ENCODE results near the gene PAAF1.
"Not testable (repeated sequence)": the region's sequence is repeated elsewhere in the genome, so short reads cannot be mapped to it uniquely, and the experiment has no call there.

PAAF1 gene

DNA sequence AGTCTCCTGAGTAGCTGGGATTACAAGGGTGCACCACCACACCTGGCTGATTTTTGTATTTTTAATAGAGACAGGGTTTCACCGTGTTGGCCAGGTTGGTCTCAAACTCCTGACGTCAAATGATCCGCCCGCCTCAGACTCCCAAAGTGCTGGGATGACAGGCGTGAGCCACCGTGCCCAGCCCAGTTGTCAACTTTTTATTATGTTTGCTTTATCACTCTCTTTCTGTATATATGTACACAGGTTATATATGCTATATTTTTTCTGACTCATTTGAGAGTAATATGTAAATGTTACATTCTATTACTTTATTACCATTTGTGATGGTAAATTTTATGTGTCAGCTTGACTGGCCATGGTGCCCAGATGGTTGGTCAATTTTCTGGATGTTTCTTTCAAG lies 55.2 kb downstream of the PAAF1 start:
- H3K14ac ChIP-seq (ENCODE audit: low read length) = no peak overlapping the region
- no peak overlapping the region for H2BK15ac ChIP-seq (ENCODE audit: low read length)
- H3K36me3 ChIP-seq (replicated peaks in 1 of 2; ENCODE audit: control insufficient read depth in 2 of 2, insufficient read depth in 2 of 2, low read length in 2 of 2) = peaks cover 14 to 64% of the 10 kb centered on the region in 2 donors

DNA sequence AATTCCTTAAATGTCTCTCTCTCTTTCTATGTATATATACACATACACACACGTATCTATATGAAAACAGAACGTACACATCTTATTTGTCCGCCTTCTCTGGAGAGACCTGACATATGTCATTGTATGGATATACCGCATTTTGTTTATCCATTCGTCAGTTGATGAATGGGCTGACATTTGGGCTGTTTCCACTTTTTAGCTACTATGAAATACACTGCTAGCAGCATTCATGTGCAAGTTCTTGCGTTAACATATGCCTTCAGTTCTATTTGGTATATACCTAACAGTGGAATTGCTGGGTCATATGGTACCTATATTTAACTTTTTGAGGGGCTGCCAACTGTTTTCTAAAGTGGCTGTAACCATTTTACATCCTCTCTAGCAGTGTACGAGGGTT lies 56.0 kb downstream of the PAAF1 start:
- H2AK5ac ChIP-seq (ENCODE audit: low read depth, low read length) = no peak overlapping the region
- no peak overlapping the region for H3K18ac ChIP-seq (ENCODE audit: low read length)
- H3K23ac ChIP-seq (ENCODE audit: low read depth, low read length, poor library complexity) = no peak overlapping the region
- H3K4me3 ChIP-seq (ENCODE audit: low read length in 2 of 2) = no peak overlapping the region
- H3K4ac ChIP-seq (ENCODE audit: low read length) = no peak overlapping the region
- no peaks in the 10 kb centered on the region for H3K79me1 ChIP-seq (ENCODE audit: low read depth, low read length)
- peaks cover 0 to 2% of the 10 kb centered on the region in 2 donors for H3K4me1 ChIP-seq (ENCODE audit: control insufficient read depth in 2 of 2, insufficient read depth in 1 of 2, low read depth in 1 of 2, low read length in 2 of 2)
- H3K4me2 ChIP-seq (ENCODE audit: insufficient read depth, low read length, poor library complexity, severe bottlenecking) = no peak overlapping the region
- H2BK120ac ChIP-seq (ENCODE audit: low read depth, low read length) = no peak overlapping the region
- no peak overlapping the region for H4K91ac ChIP-seq (ENCODE audit: low read depth, low read length, poor library complexity)
- no peak overlapping the region for H2BK12ac ChIP-seq (ENCODE audit: low read length)
- no peak for DNase-seq (ENCODE audit: low spot score)
- H2BK15ac ChIP-seq (ENCODE audit: low read length) = no peak overlapping the region
- H3K27me3 ChIP-seq (ENCODE audit: control insufficient read depth in 3 of 3, insufficient read depth in 3 of 3, low read depth in 1 of 3, low read length in 3 of 3) = no peaks in the 10 kb centered on the region
- H3K36me3 ChIP-seq (replicated peaks in 1 of 2; ENCODE audit: control insufficient read depth in 2 of 2, insufficient read depth in 2 of 2, low read length in 2 of 2) = peaks cover 9 to 55% of the 10 kb centered on the region in 2 donors
- no peak overlapping the region for H4K8ac ChIP-seq (ENCODE audit: low read depth, low read length)
- no peak overlapping the region for H3K14ac ChIP-seq (ENCODE audit: low read length)
- H2AFZ ChIP-seq (ENCODE audit: low read length) = no peak overlapping the region
- WGBS, 2 donors (ENCODE audit: extremely low coverage in 2 of 2, insufficient read length in 2 of 2, insufficient replicate concordance in 1 of 2) = no CpG with 5 or more reads among the region's 7 CpGs
- H3K9me3 ChIP-seq (replicated peaks in 1 of 2; ENCODE audit: control insufficient read depth in 2 of 2, insufficient read depth in 1 of 2, low read depth in 1 of 2, low read length in 2 of 2) = no peaks in the 10 kb centered on the region
- no peak overlapping the region for H3K27ac ChIP-seq (replicated peaks; ENCODE audit: low read length)
- no peak overlapping the region for H2BK5ac ChIP-seq (ENCODE audit: low read length)
- H3K9ac ChIP-seq (ENCODE audit: low read depth, low read length, poor library complexity) = no peak overlapping the region

More for the DNA sequence above, 55.2 kb downstream of the PAAF1 start:
- Histone ChIP-seq H3K9me3 (replicated peaks in 1 of 2; ENCODE audit: control insufficient read depth in 2 of 2, insufficient read depth in 1 of 2, low read depth in 1 of 2, low read length in 2 of 2) (no peaks in the 10 kb centered on the region), H3K4me3 (ENCODE audit: low read length in 2 of 2) (no peak overlapping the region), H2AFZ (ENCODE audit: low read length) (no peak overlapping the region), H2BK120ac (ENCODE audit: low read depth, low read length) (no peak overlapping the region), H3K27ac (replicated peaks; ENCODE audit: low read length) (no peak overlapping the region), H2BK12ac (ENCODE audit: low read length) (no peak overlapping the region), H3K18ac (ENCODE audit: low read length) (no peak overlapping the region), H2BK5ac (ENCODE audit: low read length) (no peak overlapping the region), H3K4ac (ENCODE audit: low read length) (no peak overlapping the region), H2AK5ac (ENCODE audit: low read depth, low read length) (no peak overlapping the region), H4K8ac (ENCODE audit: low read depth, low read length) (no peak overlapping the region), H3K23ac (ENCODE audit: low read depth, low read length, poor library complexity) (no peak overlapping the region), H3K4me1 (ENCODE audit: control insufficient read depth in 2 of 2, insufficient read depth in 1 of 2, low read depth in 1 of 2, low read length in 2 of 2) (peaks cover 0 to 2% of the 10 kb centered on the region in 2 donors), H3K79me1 (ENCODE audit: low read depth, low read length) (no peaks in the 10 kb centered on the region), H3K27me3 (ENCODE audit: control insufficient read depth in 3 of 3, insufficient read depth in 3 of 3, low read depth in 1 of 3, low read length in 3 of 3) (no peaks in the 10 kb centered on the region), H3K4me2 (ENCODE audit: insufficient read depth, low read length, poor library complexity, severe bottlenecking) (no peak overlapping the region), H3K9ac (ENCODE audit: low read depth, low read length, poor library complexity) (no peak overlapping the region), H4K91ac (ENCODE audit: low read depth, low read length, poor library complexity) (no peak overlapping the region)
- no peak for DNase-seq (ENCODE audit: low spot score)
- no CpG with 5 or more reads among the region's 6 CpGs for WGBS, 2 donors (ENCODE audit: extremely low coverage in 2 of 2, insufficient read length in 2 of 2, insufficient replicate concordance in 1 of 2)

DNA sequence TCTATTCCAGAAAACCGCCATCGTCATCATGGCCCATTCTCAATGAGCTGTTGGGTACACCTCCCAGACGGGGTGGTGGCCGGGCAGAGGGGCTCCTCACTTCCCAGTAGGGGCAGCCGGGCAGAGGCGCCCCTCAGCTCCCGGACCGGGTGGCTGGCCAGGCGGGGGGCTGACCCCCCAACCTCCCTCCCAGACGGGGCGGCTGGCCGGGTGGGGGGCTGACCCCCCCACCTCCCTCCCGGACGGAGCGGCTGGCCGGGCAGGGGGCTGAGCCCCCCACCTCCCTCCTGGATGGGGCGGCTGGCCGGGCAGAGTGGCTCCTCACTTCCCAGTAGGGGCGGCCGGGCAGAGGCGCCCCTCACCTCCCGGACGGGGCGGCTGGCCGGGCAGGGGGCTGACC lies 59.2 kb downstream of the PAAF1 start:
- H3K4me1 ChIP-seq (ENCODE audit: control insufficient read depth in 2 of 2, insufficient read depth in 1 of 2, low read depth in 1 of 2, low read length in 2 of 2); H3K9me3 ChIP-seq (replicated peaks in 1 of 2; ENCODE audit: control insufficient read depth in 2 of 2, insufficient read depth in 1 of 2, low read depth in 1 of 2, low read length in 2 of 2); H2BK12ac ChIP-seq (ENCODE audit: low read length); H3K27me3 ChIP-seq (ENCODE audit: control insufficient read depth in 3 of 3, insufficient read depth in 3 of 3, low read depth in 1 of 3, low read length in 3 of 3); H3K4ac ChIP-seq (ENCODE audit: low read length); H3K4me3 ChIP-seq (ENCODE audit: low read length in 2 of 2); H3K4me2 ChIP-seq (ENCODE audit: insufficient read depth, low read length, poor library complexity, severe bottlenecking); H2BK5ac ChIP-seq (ENCODE audit: low read length); H2AK5ac ChIP-seq (ENCODE audit: low read depth, low read length); H3K14ac ChIP-seq (ENCODE audit: low read length); H3K27ac ChIP-seq (replicated peaks; ENCODE audit: low read length); H3K18ac ChIP-seq (ENCODE audit: low read length); H2BK15ac ChIP-seq (ENCODE audit: low read length); DNase-seq (ENCODE audit: low spot score); H4K8ac ChIP-seq (ENCODE audit: low read depth, low read length); H3K9ac ChIP-seq (ENCODE audit: low read depth, low read length, poor library complexity); H3K23ac ChIP-seq (ENCODE audit: low read depth, low read length, poor library complexity); H2AFZ ChIP-seq (ENCODE audit: low read length); H3K79me1 ChIP-seq (ENCODE audit: low read depth, low read length); H4K91ac ChIP-seq (ENCODE audit: low read depth, low read length, poor library complexity); H2BK120ac ChIP-seq (ENCODE audit: low read depth, low read length): not testable (repeated sequence)
- peaks cover 2 to 33% of the 10 kb centered on the region in 2 donors for H3K36me3 ChIP-seq (replicated peaks in 1 of 2; ENCODE audit: control insufficient read depth in 2 of 2, insufficient read depth in 2 of 2, low read length in 2 of 2)
- WGBS, 2 donors (ENCODE audit: extremely low coverage in 2 of 2, insufficient read length in 2 of 2, insufficient replicate concordance in 1 of 2) = no CpG with 5 or more reads among the region's 25 CpGs

DNA sequence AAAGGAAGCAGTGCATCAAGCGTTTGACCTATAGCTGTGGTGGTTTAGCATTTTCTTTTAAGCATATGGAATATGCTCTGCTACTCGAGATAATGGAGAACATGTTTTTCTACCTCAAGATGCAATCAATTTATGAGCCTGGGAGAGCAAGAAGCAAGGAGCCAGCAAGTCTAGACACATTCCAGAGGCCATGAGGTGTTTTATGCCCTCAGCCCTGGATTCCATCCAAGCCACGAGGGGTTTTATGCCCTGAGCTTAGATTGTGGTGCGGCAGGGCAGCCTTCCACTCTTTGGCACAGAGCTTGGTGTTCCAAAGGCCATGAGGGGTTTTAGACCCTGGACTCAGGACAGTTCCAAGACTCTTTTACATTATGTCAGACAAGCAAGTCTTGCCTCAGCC lies 62.3 kb downstream of the PAAF1 start:
- no peak overlapping the region for H2BK5ac ChIP-seq (ENCODE audit: low read length)
- no peak overlapping the region for H3K9ac ChIP-seq (ENCODE audit: low read depth, low read length, poor library complexity)
- no peak overlapping the region for H3K23ac ChIP-seq (ENCODE audit: low read depth, low read length, poor library complexity)
- no peaks in the 10 kb centered on the region for H3K27me3 ChIP-seq (ENCODE audit: control insufficient read depth in 3 of 3, insufficient read depth in 3 of 3, low read depth in 1 of 3, low read length in 3 of 3)
- H3K27ac ChIP-seq (replicated peaks; ENCODE audit: low read length) = no peak overlapping the region
- H2BK120ac ChIP-seq (ENCODE audit: low read depth, low read length) = no peak overlapping the region
- no peak overlapping the region for H3K14ac ChIP-seq (ENCODE audit: low read length)
- DNase-seq (ENCODE audit: low spot score) = no peak
- WGBS, 2 donors (ENCODE audit: extremely low coverage in 2 of 2, insufficient read length in 2 of 2, insufficient replicate concordance in 1 of 2) = no CpG with 5 or more reads among the region's 4 CpGs
- no peak overlapping the region for H3K18ac ChIP-seq (ENCODE audit: low read length)
- H3K4me3 ChIP-seq (ENCODE audit: low read length in 2 of 2) = no peak overlapping the region
- no peak overlapping the region for H3K4me2 ChIP-seq (ENCODE audit: insufficient read depth, low read length, poor library complexity, severe bottlenecking)
- no peak overlapping the region for H4K91ac ChIP-seq (ENCODE audit: low read depth, low read length, poor library complexity)
- no peak overlapping the region for H2BK12ac ChIP-seq (ENCODE audit: low read length)
- H2AK5ac ChIP-seq (ENCODE audit: low read depth, low read length) = no peak overlapping the region
- H3K4ac ChIP-seq (ENCODE audit: low read length) = no peak overlapping the region
- peaks cover 6 to 9% of the 10 kb centered on the region in 2 donors for H3K9me3 ChIP-seq (replicated peaks in 1 of 2; ENCODE audit: control insufficient read depth in 2 of 2, insufficient read depth in 1 of 2, low read depth in 1 of 2, low read length in 2 of 2)
- H3K79me1 ChIP-seq (ENCODE audit: low read depth, low read length) = no peaks in the 10 kb centered on the region
- H3K36me3 ChIP-seq (replicated peaks in 1 of 2; ENCODE audit: control insufficient read depth in 2 of 2, insufficient read depth in 2 of 2, low read length in 2 of 2) = peaks cover 2 to 11% of the 10 kb centered on the region in 2 donors
- no peak overlapping the region for H2BK15ac ChIP-seq (ENCODE audit: low read length)
- no peak overlapping the region for H4K8ac ChIP-seq (ENCODE audit: low read depth, low read length)
- no peak overlapping the region for H2AFZ ChIP-seq (ENCODE audit: low read length)
- H3K4me1 ChIP-seq (ENCODE audit: control insufficient read depth in 2 of 2, insufficient read depth in 1 of 2, low read depth in 1 of 2, low read length in 2 of 2) = no peaks in the 10 kb centered on the region

All from neuronal stem cell (in vitro differentiated cells).